CD4-positive, alpha-beta T cell treated with Interleukin-15 for 1 hour (primary cell): Measurements from ENCODE around the gene RTEL1.
A peak's percentile ranks its signal among the peaks of the same experiment; 100 is the strongest.
"Not testable (repeated sequence)": the region's sequence is repeated elsewhere in the genome, so short reads cannot be mapped to it uniquely, and the experiment has no call there.

Experiments used
- DNase-seq: peaks from one replicate; pipeline ENCODE4 v3.0.0-alpha.2; 2020

RTEL1 gene

DNA sequence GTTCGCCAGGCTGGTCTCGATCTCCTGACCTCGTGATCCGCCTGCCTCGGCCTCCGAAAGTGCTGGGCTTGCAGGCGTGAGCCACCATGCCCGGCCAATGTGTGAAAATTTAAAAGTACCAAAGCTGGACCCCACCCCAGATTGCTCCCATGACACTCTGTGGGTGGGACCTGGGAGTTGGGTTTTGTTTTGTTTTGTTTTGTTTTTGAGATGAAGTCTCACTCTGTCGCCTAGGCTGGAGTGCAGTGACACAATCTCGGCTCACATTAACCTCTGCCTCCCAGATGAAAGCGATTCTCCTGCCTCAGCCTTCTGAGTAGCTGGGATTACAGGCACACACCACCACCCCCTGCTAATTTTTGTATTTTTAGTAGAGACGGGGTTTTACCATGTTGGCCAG, 13.6 kb downstream of the RTEL1 start:
- not testable (repeated sequence) for DNase-seq

DNA sequence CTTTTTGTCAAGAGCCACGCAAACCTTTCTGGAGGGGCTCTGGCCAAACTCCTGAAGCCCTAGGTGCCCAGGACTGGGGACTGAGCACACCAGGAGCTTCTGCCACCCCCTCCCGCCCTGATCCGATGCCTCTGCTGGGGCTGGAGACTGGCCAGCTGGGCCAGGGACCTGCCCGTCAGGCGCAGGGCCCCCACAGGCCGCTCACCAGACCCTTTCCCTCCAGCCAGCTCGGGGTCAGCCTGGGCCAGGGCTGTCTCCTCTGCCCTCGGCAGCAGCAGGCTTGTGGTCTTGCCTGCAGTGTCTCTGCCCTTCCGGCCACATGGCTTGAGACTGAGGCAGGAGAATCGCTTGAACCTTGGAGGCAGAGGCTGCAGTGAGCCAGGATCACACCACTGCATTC, 14.6 kb downstream of the RTEL1 start:
- DNase-seq = no peak

DNA sequence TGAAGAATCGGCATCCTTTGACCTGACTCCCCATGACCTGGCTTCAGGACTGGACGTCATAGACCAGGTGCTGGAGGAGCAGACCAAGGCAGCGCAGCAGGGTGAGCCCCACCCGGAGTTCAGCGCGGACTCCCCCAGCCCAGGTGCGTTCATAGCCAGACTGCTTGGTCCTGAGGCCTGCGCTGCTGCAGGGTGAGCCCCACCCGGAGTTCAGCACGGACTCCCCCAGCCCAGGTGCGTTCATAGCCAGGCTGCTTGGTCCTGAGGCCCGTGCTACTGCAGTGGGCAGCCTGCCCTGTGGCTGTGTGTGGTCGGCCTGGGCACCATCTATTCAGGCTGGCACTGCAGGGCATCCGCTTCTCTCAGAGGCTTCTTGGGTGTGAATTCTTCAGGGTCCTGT, 15.8 kb downstream of the RTEL1 start:
- DNase-seq = no peak

DNA sequence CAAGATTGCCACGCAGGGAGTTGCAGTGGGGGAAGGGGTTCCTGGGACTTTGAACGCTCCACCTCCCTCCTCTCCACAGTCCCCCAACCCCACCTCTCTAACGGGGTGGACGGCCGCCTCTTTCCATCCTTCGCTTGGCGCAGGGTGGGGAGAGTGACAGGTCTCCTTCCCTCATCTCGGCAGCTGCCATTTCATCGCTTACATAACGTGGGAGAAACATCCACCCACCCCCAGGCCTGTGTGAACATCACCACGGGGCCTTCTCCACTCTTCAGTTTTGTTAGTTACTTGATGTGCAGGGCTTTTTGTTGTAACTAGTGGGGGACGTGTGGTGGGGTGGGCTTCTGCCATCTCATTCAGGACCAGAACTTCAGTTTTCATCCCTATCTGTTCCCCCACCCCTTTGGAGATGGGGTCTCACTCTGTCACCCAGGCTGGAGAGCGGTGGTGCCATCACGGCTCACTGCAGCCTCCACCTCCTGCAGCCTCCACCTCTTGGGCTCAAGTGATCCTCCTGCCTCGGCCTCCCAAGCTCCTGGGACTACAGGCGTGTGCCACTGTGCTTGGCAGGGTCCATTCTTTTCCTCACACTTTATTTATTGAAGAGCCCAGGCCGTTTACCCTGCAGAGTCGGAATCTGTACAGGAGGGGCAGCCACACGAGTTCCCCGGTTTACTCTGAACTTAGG, 17.7 kb downstream of the RTEL1 start:
- DNase-seq = no peak

DNA sequence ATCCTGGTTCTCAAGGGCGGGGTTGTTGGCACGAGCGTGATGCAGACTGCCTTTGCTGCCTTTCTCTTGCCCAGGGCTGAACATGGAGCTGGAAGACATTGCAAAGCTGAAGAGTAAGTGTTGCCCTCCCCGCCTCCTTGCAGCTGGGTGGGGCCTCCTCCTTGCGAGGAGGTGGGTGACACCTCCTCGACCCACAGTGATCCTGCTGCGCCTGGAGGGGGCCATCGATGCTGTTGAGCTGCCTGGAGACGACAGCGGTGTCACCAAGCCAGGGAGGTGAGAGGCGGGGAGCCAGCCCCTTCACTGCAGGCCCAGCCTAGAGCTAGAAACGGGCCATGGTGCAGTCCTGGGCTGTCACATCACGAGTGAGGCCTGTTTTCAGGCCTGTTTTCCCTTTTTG, 20.0 kb downstream of the RTEL1 start:
- no peak for DNase-seq

DNA sequence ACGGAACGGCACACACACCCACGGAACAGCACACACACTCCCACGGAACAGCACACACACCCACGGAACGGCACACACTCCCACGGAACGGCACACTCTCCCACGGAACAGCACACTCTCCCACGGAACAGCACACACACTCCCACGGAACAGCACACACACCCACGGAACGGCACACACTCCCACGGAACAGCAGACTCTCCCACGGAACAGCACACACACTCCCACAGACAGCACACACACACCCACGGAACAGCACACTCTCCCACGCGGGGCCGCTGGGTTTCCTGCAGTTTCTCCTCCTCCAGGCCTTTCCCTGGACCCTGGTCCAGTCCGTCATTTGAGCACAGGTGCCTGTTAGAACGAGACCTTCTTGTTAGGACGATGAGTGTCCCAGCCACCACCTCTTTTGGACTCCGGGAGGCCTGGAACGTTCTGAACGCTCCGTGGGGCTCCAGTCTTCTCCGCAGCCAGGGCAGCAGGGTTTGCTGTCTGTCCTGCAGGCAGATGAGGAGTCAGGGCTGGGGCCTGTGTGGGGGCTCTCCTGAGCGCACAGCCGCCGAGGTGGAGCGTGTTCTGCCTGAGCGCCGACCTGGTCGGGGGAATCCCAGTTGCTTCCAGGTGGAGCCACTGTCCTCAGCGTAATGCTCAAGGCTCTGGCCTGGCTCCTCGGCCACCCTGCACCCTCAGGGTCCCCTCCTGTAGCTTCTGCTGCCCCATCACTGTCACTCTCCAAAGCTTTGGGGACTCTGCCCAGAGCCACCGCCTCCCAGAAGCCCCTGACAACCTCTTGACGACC, 20.8 kb downstream of the RTEL1 start:
- no peak for DNase-seq

DNA sequence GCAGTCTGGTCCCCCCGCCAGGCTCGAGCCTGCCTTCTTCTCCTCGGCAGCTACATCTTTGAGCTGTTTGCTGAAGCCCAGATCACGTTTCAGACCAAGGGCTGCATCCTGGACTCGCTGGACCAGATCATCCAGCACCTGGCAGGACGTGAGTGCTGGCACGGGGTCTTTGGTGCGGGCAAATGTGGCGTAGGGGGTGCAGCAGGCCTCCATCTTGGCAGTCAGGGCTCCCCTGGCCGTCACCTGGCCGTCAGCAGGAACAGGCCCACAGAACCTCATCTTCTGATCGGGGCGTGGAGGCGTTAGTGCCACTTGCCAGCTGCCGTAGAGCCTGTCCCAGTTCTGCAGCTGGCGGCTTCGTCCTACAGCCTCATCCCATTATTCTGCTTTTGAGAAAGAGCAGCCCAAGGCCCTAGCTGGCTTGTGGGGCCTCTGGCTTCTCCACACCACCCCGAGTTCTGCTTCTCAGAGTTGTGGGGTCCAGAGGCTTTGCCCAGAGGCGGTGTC, 21.7 kb downstream of the RTEL1 start:
- DNase-seq = no peak

DNA sequence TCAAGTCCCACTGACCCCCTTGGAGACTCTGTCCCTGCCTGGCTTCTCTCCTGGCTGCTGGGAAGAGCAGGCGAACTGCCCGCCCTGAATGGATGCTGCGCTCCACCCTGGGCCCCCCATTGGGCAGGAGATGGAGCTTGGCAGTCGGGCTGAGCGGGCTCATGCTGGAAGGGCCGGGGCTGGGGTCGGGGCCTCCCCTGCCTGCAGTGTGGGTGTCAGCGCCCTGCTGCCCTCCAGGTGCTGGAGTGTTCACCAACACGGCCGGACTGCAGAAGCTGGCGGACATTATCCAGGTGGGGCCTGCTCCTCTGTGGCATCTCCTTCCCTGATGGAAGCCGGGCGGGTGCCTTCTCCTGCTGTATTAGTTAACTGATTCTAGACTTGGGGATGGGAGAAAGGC, 22.3 kb downstream of the RTEL1 start:
- DNase-seq = no peak

DNA sequence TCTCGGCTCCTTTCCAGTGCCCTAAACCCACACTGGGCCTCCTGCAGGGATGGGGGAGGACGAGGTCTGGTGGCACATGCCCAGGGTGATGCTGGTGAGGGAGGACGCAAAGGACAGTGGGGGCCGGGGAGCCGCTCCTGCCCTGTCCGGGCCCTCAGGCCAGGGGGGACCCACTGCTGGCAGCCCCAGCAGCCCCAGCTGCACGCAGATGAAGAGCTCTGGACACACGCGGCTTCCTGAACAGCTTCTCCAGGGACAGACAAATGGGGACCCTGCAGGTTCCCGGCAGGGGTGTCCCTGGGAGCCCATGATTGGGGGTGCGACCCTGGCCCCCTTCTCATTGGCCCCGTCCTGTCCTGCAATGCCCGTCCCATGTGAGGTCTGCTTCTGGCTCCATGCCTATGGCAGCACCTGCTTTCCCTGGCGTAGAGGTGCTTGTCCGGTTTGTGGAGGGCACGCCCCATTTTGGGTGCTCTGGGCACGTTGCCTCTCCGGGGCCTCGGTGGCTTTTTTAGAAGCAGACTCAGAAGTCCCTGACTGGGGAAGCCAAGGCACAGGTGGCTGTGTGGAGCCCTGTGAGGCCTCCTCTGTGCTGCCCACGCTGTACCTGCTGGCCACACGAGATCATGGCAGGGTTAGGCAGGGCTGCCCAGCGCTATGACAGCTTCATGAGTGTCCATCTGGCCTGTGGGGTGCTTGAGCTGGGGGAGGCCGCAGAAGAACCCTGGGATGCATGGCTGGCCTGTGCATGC, 22.9 kb downstream of the RTEL1 start:
- DNase-seq = no peak

DNA sequence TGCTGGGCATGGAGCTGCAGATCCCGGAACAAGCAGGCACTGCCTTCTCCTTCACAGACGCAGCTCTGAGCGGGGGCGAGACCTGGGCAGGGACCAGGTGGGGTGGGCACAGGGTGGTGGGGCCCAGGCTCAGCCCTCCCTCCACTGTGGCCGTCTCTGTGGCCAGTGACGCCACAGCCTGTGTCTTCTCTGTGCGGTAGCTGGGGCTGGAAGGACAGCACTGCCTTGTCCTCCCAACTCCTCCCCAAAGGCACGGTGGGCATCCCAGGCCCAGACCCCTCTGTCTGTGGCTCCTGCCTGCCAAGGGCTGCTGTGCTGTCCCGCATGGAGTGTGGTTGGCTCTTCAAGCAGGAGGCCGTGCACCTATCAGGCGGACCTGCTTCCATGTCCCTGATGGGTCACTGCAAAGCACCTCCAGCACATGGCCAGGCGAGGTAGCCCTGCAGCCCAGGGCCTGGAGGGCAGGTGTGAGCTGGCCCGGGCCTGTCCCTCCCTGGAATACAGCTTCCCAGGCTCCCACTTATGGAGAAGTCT, 23.6 kb downstream of the RTEL1 start:
- no peak for DNase-seq

DNA sequence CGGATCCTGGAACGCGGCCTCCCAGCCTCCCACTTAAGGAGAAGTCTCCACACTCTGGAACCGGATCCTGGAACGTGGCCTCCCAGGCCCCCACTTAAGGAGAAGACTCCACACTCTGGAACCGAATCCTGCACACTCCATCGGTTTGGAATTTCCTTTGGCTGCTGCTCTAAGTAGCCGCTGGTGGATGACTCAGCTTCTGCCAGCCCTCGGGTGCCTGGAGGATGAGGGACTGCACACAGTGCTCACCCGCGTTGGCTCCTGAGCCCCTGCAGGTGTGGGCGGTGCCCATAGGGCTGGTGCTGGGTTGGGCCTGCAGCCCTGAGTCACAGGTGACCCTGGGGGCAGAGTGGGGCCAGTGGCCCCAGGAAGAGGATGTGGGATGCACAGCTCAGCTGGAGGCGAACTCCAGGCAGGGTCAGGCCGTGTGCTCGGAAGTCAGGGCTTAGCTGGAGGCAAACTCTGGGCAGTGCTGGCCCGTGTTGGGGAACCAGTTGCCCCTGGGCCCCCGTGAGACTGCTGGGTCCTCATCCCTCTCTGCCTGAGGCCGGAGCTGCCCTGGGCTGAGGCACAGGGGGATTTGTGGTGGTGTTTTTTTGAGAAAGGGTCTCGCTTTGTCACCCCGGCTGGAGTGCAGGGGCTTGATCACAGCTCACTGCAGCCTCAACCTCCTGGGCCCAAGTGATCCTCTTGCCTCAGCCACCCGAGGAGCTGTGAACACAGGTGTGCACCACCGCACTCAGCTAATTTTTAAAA, 24.4 kb downstream of the RTEL1 start:
- no peak for DNase-seq

DNA sequence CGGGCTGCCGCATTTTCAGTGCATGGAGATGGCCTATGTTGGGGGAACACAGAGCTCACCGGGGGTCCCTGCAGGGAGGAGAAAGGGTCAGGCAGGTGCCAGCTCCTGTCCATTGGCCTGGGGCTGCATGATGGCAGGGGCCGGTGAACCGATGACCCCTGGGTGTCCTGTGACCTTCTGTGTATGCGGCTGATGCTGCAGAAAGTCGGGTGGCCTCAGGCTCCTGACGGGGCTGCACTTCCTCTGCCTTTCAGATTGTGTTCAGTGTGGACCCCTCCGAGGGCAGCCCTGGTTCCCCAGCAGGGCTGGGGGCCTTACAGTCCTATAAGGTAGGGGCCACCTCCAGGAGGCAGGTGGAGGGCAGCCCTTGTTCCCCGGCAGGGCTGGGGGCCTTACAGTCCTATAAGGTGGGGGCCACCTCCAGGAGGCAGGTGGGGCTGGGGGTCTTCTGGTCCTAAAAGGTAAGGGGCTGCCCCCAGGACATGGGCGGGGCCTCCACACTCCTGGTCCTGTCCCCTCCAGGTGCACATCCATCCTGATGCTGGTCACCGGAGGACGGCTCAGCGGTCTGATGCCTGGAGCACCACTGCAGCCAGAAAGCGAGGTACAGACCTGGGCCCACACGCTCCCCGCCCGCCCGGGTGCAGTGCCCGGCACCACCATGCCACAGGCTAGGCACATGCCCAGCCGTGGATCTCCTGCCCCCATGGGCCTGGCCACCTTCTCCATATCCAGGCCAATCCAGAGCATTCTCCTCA, 27.3 kb downstream of the RTEL1 start:
- DNase-seq = no peak

DNA sequence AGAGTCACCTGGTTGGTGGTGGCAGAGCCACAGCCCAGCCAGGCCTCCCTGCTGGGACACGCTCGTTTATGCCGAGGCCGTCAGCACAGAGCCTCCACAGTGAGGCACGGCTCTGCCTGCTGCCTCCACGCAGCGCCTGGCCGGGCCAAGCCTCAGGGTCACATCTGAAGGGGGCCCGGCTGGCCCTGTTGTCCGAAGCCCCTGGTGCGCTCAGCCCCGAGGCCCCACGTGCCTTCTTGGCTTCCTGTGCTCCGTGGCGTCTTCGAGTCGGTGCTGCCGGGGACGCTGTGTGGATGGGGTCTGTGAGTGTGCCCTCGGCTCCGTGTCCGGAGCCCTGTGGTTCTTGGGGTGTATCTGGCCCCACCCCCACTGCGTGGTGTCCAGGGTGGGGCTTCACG, 28.0 kb downstream of the RTEL1 start:
- DNase-seq = no peak

DNA sequence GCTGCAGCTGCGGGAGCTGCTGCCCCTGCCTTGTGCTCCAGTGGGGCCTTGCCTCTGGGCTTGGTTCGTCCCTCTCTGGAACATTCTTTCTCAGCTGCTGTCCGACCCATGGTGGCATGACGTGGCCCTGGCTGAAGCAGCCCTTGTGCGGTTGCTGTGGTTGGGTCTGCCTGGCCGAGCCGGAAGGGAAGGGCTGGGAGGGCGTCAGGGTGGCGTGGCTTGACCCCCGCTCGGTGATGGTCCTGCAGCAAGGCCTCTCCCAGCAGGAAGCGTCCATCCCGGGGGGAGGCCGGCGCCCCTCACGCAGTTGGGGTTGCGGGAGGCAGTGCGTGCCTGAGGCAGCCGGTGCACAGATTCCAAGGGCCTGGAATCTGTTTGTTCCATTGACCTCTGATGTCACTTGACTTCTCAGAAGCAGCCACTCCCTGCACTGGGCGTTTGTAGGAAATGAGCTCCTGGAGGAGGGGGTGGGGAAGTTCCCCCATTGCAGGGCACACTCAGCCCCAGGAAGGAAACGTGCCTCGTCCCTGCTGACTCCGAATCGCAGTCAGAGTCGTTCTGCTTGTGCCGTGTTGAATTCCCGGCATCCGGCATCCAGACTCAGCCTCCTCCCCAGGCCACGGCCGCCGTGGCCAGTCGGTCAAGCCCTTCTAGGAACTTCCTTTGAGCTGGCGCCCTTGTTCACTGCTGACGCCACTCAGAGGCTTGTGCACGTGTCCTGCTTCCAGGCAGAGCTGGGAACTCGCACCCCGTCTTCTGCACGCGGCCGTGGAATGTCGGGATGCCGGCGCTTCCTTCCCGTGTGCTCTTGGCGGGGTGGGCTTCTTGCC, 28.6 kb downstream of the RTEL1 start:
- peak; percentile 82 for DNase-seq

DNA sequence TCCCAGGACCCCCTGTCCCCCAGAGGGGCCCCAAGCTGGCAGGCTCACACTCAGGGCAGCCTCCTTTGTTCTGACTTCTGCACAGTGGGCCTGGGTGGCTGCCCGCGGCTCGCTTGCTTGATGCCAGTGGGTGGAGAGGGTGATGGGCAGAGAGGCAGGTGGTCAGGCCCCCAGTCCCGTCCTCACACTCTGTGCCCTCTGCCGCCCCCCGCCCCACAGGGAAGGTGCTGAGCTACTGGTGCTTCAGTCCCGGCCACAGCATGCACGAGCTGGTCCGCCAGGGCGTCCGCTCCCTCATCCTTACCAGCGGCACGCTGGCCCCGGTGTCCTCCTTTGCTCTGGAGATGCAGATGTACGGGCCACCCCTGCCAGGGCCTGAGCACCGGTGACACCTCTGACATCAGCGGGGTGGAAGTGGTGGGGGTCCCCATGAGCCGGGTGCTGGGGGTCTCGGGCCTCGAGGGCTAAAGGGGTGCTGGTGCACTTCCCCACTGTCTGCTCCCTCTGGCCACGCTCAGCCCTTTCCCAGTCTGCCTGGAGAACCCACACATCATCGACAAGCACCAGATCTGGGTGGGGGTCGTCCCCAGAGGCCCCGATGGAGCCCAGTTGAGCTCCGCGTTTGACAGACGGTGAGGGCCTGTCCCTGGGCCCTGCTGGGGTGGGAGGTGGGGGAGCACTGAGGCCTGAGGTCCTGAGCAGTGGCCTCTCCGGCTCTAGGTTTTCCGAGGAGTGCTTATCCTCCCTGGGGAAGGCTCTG, 29.5 kb downstream of the RTEL1 start:
- no peak for DNase-seq

DNA sequence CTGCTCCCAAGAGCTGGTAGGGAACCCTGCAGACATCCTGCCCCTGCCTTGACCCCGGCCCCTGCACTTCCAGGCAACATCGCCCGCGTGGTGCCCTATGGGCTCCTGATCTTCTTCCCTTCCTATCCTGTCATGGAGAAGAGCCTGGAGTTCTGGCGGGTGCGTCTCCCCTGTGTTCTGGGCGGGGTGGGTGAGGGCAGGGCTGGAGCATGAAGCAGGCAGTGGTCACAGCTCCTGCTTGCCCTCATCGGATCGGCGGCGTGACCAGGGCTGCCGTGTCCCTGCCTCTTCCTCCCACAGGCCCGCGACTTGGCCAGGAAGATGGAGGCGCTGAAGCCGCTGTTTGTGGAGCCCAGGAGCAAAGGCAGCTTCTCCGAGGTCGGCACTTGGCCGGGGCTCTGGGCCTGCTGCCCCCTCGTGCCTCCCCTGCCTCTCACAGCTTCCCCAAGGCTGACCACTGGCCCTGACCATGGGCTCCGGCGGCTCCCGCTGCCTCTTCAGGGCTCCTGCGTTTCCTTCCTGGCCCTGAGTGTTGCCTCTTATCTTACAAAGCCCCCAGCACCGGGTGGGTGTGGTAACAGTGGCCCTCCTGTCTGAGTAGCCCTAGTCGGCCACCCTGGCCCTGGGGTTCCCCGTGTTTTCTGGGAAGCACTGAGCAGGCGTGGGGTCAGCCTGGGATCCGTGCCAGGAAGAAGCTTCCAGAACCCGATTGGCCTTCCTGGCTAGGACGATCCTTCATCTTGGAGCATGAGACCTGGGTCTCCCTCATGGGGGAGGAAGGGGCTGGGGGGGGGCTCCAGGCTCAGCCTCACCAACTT, 30.3 kb downstream of the RTEL1 start:
- DNase-seq = no peak

DNA sequence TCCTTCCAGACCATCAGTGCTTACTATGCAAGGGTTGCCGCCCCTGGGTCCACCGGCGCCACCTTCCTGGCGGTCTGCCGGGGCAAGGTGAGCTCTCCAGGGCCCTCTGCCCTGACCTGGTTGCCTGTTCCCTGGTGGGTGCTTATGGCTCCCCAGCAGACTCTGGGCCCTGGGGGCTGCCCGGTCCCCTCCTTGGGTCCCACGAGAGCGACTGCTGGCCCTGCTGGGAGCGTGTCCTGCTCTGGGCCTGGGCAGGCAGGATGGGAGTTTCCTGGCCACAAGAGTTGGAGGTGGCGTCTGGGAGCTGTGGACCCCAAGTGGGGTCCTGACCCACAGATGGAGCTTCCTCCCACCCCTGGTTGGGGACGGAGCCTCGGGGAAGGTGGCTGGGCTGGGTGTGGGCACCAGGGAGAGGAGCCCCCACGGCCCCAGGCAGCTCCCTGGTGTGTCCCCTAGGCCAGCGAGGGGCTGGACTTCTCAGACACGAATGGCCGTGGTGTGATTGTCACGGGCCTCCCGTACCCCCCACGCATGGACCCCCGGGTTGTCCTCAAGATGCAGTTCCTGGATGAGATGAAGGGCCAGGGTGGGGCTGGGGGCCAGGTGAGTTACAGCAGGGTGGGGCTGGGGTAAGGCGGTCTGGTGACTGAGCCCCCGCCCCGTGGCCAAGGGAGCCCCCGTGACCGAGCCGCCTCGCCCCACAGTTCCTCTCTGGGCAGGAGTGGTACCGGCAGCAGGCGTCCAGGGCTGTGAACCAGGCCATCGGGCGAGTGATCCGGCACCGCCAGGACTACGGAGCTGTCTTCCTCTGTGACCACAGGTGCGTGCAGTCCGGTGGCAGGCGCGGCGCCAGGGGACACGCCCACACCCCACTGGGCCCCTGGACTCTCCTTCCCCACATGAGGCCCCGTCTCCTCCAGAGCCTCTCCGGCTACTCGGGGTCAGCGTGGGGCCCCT, 31.2 kb downstream of the RTEL1 start:
- DNase-seq = no peak
